Mucosa of stomach (tissue), 1 donor: ENCODE data around the gene EXOSC7.
"Not testable (repeated sequence)": the region's sequence is repeated elsewhere in the genome, so short reads cannot be mapped to it uniquely, and the experiment has no call there.

Source experiments
- H3K27me3 ChIP-seq: one replicate; pipeline ENCODE4 v1.7.0; 2013; ENCODE audit warnings: mild to moderate bottlenecking, low read length; ENCODE audit not compliant: control insufficient read depth, insufficient read depth
- H3K36me3 ChIP-seq: one replicate; pipeline ENCODE4 v1.7.0; 2013; ENCODE audit warnings: low read length; ENCODE audit not compliant: control insufficient read depth, insufficient read depth
- H3K4me1 ChIP-seq: one replicate; pipeline ENCODE4 v1.7.0; 2013; ENCODE audit warnings: mild to moderate bottlenecking, low read length; ENCODE audit not compliant: control insufficient read depth, insufficient read depth
- H3K4me3 ChIP-seq: one replicate; pipeline ENCODE4 v1.7.0; 2013; ENCODE audit warnings: low read length
- H3K9ac ChIP-seq: one replicate; pipeline ENCODE4 v1.7.0; 2013; ENCODE audit warnings: mild to moderate bottlenecking, low read length, moderate library complexity
- H3K9me3 ChIP-seq: one replicate; pipeline ENCODE4 v1.7.0; 2013; ENCODE audit warnings: mild to moderate bottlenecking, low read length, moderate library complexity; ENCODE audit not compliant: control insufficient read depth
- donor health status: Pancreatic carcinoma.

The EXOSC7 gene

DNA sequence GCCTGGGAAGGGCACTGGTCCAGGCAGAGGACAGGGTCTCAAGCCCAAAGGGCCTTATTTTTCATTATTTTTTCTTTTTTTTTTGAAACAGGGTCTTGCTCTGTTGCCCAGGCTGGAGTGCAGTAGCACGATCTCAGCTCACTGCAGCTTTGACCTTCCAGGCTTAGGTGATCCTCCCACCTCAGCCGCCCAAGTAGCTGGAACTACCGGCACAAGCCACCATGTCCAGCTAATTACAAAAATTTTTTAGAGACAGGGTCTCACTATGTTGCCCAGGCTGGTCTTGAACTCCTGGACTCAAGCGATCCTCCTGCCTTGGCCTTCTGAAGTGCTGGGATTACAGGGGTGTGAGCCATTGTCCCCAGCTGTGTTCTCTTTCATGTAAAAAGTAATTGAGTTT lies 26.3 kb upstream of the EXOSC7 start:
- not testable (repeated sequence) for H3K9me3 ChIP-seq, H3K27me3 ChIP-seq, H3K4me3 ChIP-seq, H3K36me3 ChIP-seq, H3K9ac ChIP-seq
- H3K4me1 ChIP-seq, result peaks cover 32% of the 10 kb centered on the region

- Histone ChIP-seq H3K9me3 (no peaks in the 10 kb centered on the region), H3K27me3 (no peaks in the 10 kb centered on the region), H3K4me1 (peaks cover 36% of the 10 kb centered on the region), H3K4me3 (no peak overlapping the region), H3K9ac (no peak overlapping the region), H3K36me3 (no peaks in the 10 kb centered on the region)
Measured at GRCh38 chr3:44950275-44950734, 25.7 kb upstream of the EXOSC7 start.

- H3K4me1 ChIP-seq, result peaks cover 36% of the 10 kb centered on the region
- H3K36me3 ChIP-seq, result no peaks in the 10 kb centered on the region
- H3K4me3 ChIP-seq, result no peak overlapping the region
Measured at GRCh38 chr3:44952689-44953088, 23.4 kb upstream of the EXOSC7 start.

GRCh38 chr3:44954304-44954703 lies 21.7 kb upstream of the EXOSC7 start:
- Histone ChIP-seq H3K4me3 (no peak overlapping the region), H3K36me3 (peaks cover 9% of the 10 kb centered on the region), H3K9me3 (no peaks in the 10 kb centered on the region), H3K4me1 (peaks cover 36% of the 10 kb centered on the region), H3K9ac (no peak overlapping the region), H3K27me3 (no peaks in the 10 kb centered on the region)

More at GRCh38 chr3:44952689-44953088, 23.4 kb upstream of the EXOSC7 start:
- H3K27me3 ChIP-seq, result no peaks in the 10 kb centered on the region
- no peak overlapping the region for H3K9ac ChIP-seq
- no peaks in the 10 kb centered on the region for H3K9me3 ChIP-seq

DNA sequence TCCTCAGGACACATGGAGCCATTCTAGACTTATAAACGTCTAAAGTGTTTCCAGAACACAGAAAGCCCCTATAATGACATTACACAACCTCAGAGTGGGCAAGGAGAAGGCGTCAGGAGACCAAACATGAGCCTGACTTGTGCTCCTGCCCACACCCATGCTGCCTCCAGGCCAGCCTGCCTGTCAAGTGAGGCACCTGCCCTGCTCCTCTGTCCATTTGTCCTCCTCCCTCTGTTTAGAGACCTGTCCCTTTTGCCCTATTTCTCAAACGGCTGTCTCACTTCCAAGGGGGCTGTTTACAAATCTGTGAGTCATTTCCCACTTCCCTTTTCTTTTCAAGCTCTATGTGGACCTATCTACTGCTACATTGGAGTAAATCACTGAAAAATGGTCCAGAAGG lies 21.1 kb upstream of the EXOSC7 start:
- Histone ChIP-seq H3K27me3 (no peaks in the 10 kb centered on the region), H3K36me3 (peaks cover 9% of the 10 kb centered on the region), H3K9me3 (no peaks in the 10 kb centered on the region), H3K9ac (no peak overlapping the region), H3K4me3 (no peak overlapping the region), H3K4me1 (peaks cover 36% of the 10 kb centered on the region)

DNA sequence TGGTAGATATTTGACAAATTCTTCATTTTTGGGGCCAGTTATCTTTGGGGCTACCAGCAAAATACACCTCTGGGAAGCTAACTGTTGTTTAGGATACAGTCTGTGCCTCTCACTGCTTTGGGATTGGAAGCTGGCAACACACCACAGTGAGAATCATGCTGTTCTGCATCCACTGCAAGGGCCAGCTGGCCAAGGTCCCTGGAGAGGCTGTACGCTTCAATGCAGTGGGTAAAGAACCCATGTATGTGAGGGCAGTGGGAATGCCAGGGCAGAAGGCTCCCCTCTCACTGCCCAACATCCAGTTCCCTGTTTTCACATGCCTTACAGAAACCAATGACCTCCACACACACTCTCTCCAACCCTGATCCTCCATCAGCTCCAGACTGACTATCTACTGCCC lies 20.1 kb upstream of the EXOSC7 start:
- no peak overlapping the region for H3K4me3 ChIP-seq
- H3K9me3 ChIP-seq, result no peaks in the 10 kb centered on the region
- H3K27me3 ChIP-seq, result no peaks in the 10 kb centered on the region
- no peak overlapping the region for H3K9ac ChIP-seq
- peaks cover 9% of the 10 kb centered on the region for H3K36me3 ChIP-seq
- H3K4me1 ChIP-seq, result peaks cover 36% of the 10 kb centered on the region

DNA sequence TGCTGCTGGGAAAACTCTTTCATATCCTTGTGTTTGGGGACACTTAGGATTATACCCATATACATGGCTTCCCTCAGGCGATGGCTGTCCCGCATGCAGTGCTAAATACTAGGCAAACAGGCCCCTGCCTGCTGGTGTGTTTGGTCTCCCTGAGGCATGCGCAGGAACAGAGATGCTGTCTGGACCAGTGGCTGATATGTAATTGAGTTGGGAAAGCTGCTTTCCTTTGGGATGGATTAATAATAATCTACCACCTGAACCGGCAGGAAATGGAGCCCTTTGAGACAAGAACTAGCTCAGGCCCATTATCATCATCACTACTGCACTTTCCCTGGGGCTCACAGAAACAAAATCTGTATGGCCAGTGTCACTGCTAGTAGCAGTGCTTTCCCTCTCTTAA lies 18.1 kb upstream of the EXOSC7 start:
- Histone ChIP-seq H3K4me3 (no peak overlapping the region), H3K9me3 (no peaks in the 10 kb centered on the region), H3K4me1 (peaks cover 22% of the 10 kb centered on the region), H3K36me3 (peaks cover 9% of the 10 kb centered on the region), H3K27me3 (no peaks in the 10 kb centered on the region), H3K9ac (no peak overlapping the region)

GRCh38 chr3:44958386-44958785 lies 17.7 kb upstream of the EXOSC7 start:
- H3K27me3 ChIP-seq, result no peaks in the 10 kb centered on the region
- no peaks in the 10 kb centered on the region for H3K9me3 ChIP-seq
- peaks cover 9% of the 10 kb centered on the region for H3K36me3 ChIP-seq
- peaks cover 24% of the 10 kb centered on the region for H3K4me1 ChIP-seq
- H3K4me3 ChIP-seq, result no peak overlapping the region
- H3K9ac ChIP-seq, result no peak overlapping the region

DNA sequence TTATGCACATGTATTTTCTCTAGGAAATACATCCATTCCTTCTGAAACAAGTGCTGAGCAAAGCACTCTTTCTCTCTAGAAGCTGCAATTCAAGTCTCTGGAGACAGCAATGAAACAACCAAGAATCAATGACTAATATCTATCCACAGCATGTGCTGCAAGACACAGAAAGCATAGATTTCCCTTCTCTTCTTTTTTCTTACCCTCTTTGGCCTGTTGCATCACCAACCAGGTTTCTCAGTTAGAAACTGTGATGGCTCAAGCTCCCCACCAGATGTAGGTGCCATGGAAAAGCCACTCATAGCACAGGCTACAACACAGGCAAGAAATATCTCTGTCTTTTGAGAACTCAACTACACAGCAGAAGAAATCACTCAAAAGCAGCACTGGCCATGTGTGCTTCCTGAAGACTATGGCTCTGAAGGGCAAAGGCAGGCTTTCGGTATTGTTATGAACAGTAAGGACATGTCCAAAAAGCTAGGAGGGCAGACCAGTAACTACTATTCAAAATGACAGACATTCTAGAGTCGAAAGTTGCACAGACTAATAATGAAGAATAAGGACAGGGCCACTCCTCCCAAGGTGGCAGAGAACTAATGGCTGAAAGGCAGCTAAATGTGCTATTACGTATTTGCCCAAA lies 15.5 kb upstream of the EXOSC7 start:
- Histone ChIP-seq H3K27me3 (no peaks in the 10 kb centered on the region), H3K9me3 (no peaks in the 10 kb centered on the region), H3K36me3 (peaks cover 9% of the 10 kb centered on the region), H3K4me1 (peaks cover 29% of the 10 kb centered on the region), H3K4me3 (no peak overlapping the region), H3K9ac (no peak overlapping the region)

- Histone ChIP-seq H3K27me3 (no peaks in the 10 kb centered on the region), H3K4me1 (peaks cover 39% of the 10 kb centered on the region), H3K36me3 (peaks cover 9% of the 10 kb centered on the region), H3K9me3 (no peaks in the 10 kb centered on the region), H3K4me3 (no peak overlapping the region), H3K9ac (no peak overlapping the region)
Measured at GRCh38 chr3:44961888-44962287, 14.2 kb upstream of the EXOSC7 start.

- H3K9me3 ChIP-seq, result no peaks in the 10 kb centered on the region
- peaks cover 48% of the 10 kb centered on the region for H3K4me1 ChIP-seq
- peaks cover 9% of the 10 kb centered on the region for H3K36me3 ChIP-seq
- H3K9ac ChIP-seq, result no peak overlapping the region
- no peaks in the 10 kb centered on the region for H3K27me3 ChIP-seq
- no peak overlapping the region for H3K4me3 ChIP-seq
Measured at GRCh38 chr3:44962621-44963393, 13.2 kb upstream of the EXOSC7 start.

GRCh38 chr3:44963571-44964325 lies 12.3 kb upstream of the EXOSC7 start:
- Histone ChIP-seq H3K36me3 (peaks cover 4% of the 10 kb centered on the region), H3K4me1 (peaks cover 57% of the 10 kb centered on the region), H3K9me3 (no peaks in the 10 kb centered on the region), H3K4me3 (peak overlapping the region; percentile 4), H3K9ac (peak overlapping the region; percentile 45), H3K27me3 (no peaks in the 10 kb centered on the region)
